K562 (cell line): Measurements from ENCODE around the gene ATP8B4. TPM values are rescaled to one million over a fixed set of nuclear protein-coding genes. Genes with fewer than 3 reads are reported as not detected.

Source experiments
- ATAC-seq: fragments of 200-7000 bp; cut with Tn5 transposase; 3 replicates; pipeline ENCODE4 v1.9.1; 2020; ENCODE audit warnings: moderate library complexity
- BruUV-seq: library from RNA; stranded (reverse); fragments of 400-500 nt; replicated peaks from 2 replicates; lab custom pipeline; 2021; lab: Mats Ljungman, UMichigan
- CTCF ChIA-PET: fragments of 300-600 bp; formaldehyde crosslinking; extraction: SDS; loops from one replicate; lab custom pipeline; 2021; ENCODE audit warnings: low intra/inter-chr PET ratio; lab: Yijun Ruan, JAX
- POLR2A ChIA-PET: fragments of 300-600, 350-650 bp; sonication (Branson Sonifier 250); formaldehyde crosslinking; extraction: SDS; loops from one replicate; lab custom pipeline; 2021; ENCODE audit warnings: antibody characterized with exemption, inconsistent platforms; lab: Yijun Ruan, JAX
- DNase-seq, 4 experiments: peaks; one replicate each; pipeline versions ENCODE4 v3.0.0 to v3.0.0-alpha.2; 2011 to 2018; ENCODE audit warnings: low spot score in 3 of 4, mixed read lengths in 3 of 4; ENCODE audit errors: extremely low read depth in 1 of 4
- FAIRE-seq: peaks from 2 replicates; lab custom pipeline; 2011; peaks lifted over from hg19 to GRCh38; lab: Jason Lieb, UNC
- H2AFZ ChIP-seq: 2 replicates; pipeline ENCODE4 v1.6.0; 2011; ENCODE audit warnings: low read depth, low read length, control low read depth, inconsistent platforms
- H3K27ac ChIP-seq: fragments of 200-600 bp; 3 replicates; pipeline ENCODE4 v1.8.0; 2011; ENCODE audit warnings: low read depth, mild to moderate bottlenecking, control low read depth, inconsistent platforms, low read length, moderate library complexity, mixed read lengths; ENCODE audit errors: extremely low read depth
- H3K27me3 ChIP-seq, 2 experiments: fragments of 300-600 bp in 1 of 2; 2 replicates in 1 of 2; 3 replicates in 1 of 2; pipeline versions ENCODE4 v1.6.0 to v1.8.0; 2011; ENCODE audit warnings: inconsistent platforms in 2 of 2, low read length in 2 of 2, mild to moderate bottlenecking in 1 of 2, mixed read lengths in 1 of 2, moderate library complexity in 1 of 2; ENCODE audit not compliant: control insufficient read depth in 2 of 2, insufficient read depth in 2 of 2
- H3K36me3 ChIP-seq: fragments of 300-600 bp; 3 replicates; pipeline ENCODE4 v1.8.0; 2011; ENCODE audit warnings: mild to moderate bottlenecking, low read length, inconsistent platforms; ENCODE audit not compliant: control insufficient read depth, insufficient read depth
- H3K4me1 ChIP-seq, 2 experiments: fragments of 200-600 bp in 1 of 2; replicated peaks in 1 of 2; 2 replicates in 1 of 2; 3 replicates in 1 of 2; pipeline versions ENCODE4 v1.5.1 to v1.8.0; 2011; ENCODE audit warnings: inconsistent platforms in 2 of 2, low read length in 2 of 2, mild to moderate bottlenecking in 1 of 2, mixed read lengths in 1 of 2, moderate library complexity in 1 of 2; ENCODE audit not compliant: control insufficient read depth in 2 of 2, insufficient read depth in 2 of 2
- H3K4me2 ChIP-seq: 2 replicates; pipeline ENCODE4 v1.6.1; 2011; ENCODE audit warnings: low read length, control low read depth, inconsistent platforms, mixed read lengths; ENCODE audit not compliant: insufficient read depth
- H3K4me3 ChIP-seq: fragments of 200-600 bp; sonication (generic), shearing (Covaris generic); 2 replicates; pipeline ENCODE4 v1.5.1; 2016; ENCODE audit warnings: control low read depth, inconsistent platforms
- H3K79me2 ChIP-seq: fragments of 200-600 bp; 3 replicates; pipeline ENCODE4 v1.8.0; 2011; ENCODE audit warnings: low read length, inconsistent platforms; ENCODE audit not compliant: control insufficient read depth, insufficient read depth
- H3K9ac ChIP-seq, 2 experiments: 2 replicates each; pipeline versions ENCODE4 v1.6.0 to v1.6.1; 2011; ENCODE audit warnings: low read depth in 2 of 2, low read length in 2 of 2, control low read depth in 1 of 2, inconsistent platforms in 1 of 2, mild to moderate bottlenecking in 1 of 2, mixed read lengths in 1 of 2; ENCODE audit not compliant: insufficient read depth in 1 of 2
- H3K9me1 ChIP-seq: one replicate; pipeline ENCODE4 v1.6.0; 2011; ENCODE audit warnings: inconsistent platforms, mild to moderate bottlenecking, low read length, moderate library complexity; ENCODE audit not compliant: control insufficient read depth, insufficient read depth
- H3K9me3 ChIP-seq: replicated peaks from 2 replicates; pipeline ENCODE4 v1.5.1; 2011; ENCODE audit warnings: low read depth, low read length, inconsistent platforms; ENCODE audit not compliant: control insufficient read depth, insufficient read depth
- H4K20me1 ChIP-seq: replicated peaks from 2 replicates; pipeline ENCODE4 v1.6.1; 2011; ENCODE audit warnings: low read length, inconsistent platforms, mixed read lengths; ENCODE audit not compliant: control insufficient read depth, insufficient read depth
- ARID2 ChIP-seq: fragments of 450-650 bp; IDR thresholded peaks from 2 replicates; pipeline ENCODE4 v1.6.1; 2017; ENCODE audit warnings: antibody characterized with exemption, mild to moderate bottlenecking
- DDX20 ChIP-seq: fragments of 450-650 bp; IDR thresholded peaks from 2 replicates; pipeline ENCODE4 v1.6.1; 2016; ENCODE audit warnings: missing genetic modification characterization, low read depth, mild to moderate bottlenecking, missing compliant biosample characterization, moderate library complexity
- HMG20A ChIP-seq: fragments of 450-650 bp; formaldehyde crosslinking; conservative IDR thresholded peaks from 2 replicates; pipeline ENCODE4 v1.4.0; 2020; ENCODE audit warnings: mild to moderate bottlenecking, mixed read lengths
- LEF1 ChIP-seq: fragments of 450-650 bp; IDR thresholded peaks from 2 replicates; pipeline ENCODE4 v1.6.1; 2016; ENCODE audit warnings: mild to moderate bottlenecking
- MCM3 ChIP-seq: fragments of 450-650 bp; IDR thresholded peaks from 2 replicates; pipeline ENCODE4 v1.6.1; 2016
- MTA1 ChIP-seq: fragments of 450-650 bp; IDR thresholded peaks from 2 replicates; pipeline ENCODE4 v1.6.1; 2017; ENCODE audit warnings: borderline replicate concordance
- NBN ChIP-seq: fragments of 450-650 bp; IDR thresholded peaks from 2 replicates; pipeline ENCODE4 v1.6.1; 2016; ENCODE audit warnings: low read depth, mild to moderate bottlenecking
- NFE2L1 ChIP-seq: fragments of 450-650 bp; IDR thresholded peaks from 2 replicates; pipeline ENCODE4 v1.6.1; 2016; ENCODE audit warnings: missing genetic modification characterization, low read depth, mild to moderate bottlenecking, missing compliant biosample characterization, moderate library complexity, borderline replicate concordance
- ZNF431 ChIP-seq: sonication (generic); formaldehyde crosslinking; IDR thresholded peaks from 2 replicates; pipeline ENCODE4 v1.8.0; 2022; ENCODE audit warnings: mild to moderate bottlenecking, missing genetic modification reagents
- WGBS: fragments of 100-300 bp; shearing (Covaris generic); methylation state at CpG from one replicate; pipeline ENCODE4 v1.1.6; 2016; ENCODE audit warnings: low coverage, mixed read lengths; ENCODE audit not compliant: insufficient coverage; ENCODE audit errors: missing lambda C conversion rate; 5-methylcytosine and 5-hydroxymethylcytosine counted together
- in situ Hi-C: fragments of 300-500 bp; cut with MboI; formaldehyde crosslinking; loops from 4 replicates; pipeline ENCODE4 v1.15.0; 2018; ENCODE audit warnings: inconsistent platforms, mixed read lengths
- intact Hi-C: fragments of 100-400 bp; cut with micrococcal nuclease; formaldehyde crosslinking; loops from 2 replicates; pipeline ENCODE4 v1.14.2; 2022
- polyA plus RNA-seq, 8 experiments: library from polyadenylated mRNA; depleted of rRNA in 4 of 8; stranded (reverse) in 5 of 8; unstranded in 3 of 8; fragments of >200 nt; fragmentation: Nextera tagmentation in 2 of 8; fragmentation: Illumina TruSeq in 1 of 8; extraction: Ambion mirVana in 2 of 8; extraction: Trizol in 1 of 8; gene quantifications; 2 replicates each; pipeline versions ENCODE4 v1.2.1 to v1.2.3, GENCODE V29; 2011 to 2014; ENCODE audit warnings: inconsistent platforms in 1 of 8, missing spikeins in 1 of 8
- total RNA-seq, 7 experiments: library from RNA; depleted of rRNA in 6 of 7; stranded (reverse); fragments of >200 nt in 6 of 7; fragmentation: Illumina TruSeq in 2 of 7; extraction: Trizol in 2 of 7; gene quantifications; 2 replicates each; pipeline versions ENCODE4 v1.2.1 to v1.2.3, GENCODE V29; 2011 to 2021; ENCODE audit warnings: low replicate concordance in 1 of 7
- TF ChIP-seq, protein P1 (sequence below), 3 experiments: IDR thresholded peaks in 2 of 3; conservative IDR thresholded peaks in 1 of 3; 2 replicates each; pipeline ENCODE4 v1.5.1; 2011 to 2012; ENCODE audit warnings: low read length in 3 of 3, mild to moderate bottlenecking in 3 of 3, control low read depth in 2 of 3, improper control_type of control experiment in 1 of 3, inconsistent platforms in 1 of 3, low read depth in 1 of 3, mixed read lengths in 1 of 3, moderate library complexity in 1 of 3; ENCODE audit not compliant: insufficient read depth in 2 of 3

The ATP8B4 gene
- total and polyA plus RNA-seq, 9 of the 15 experiments (the other 6 are each of a cell fraction or from before 2014, with no cell fraction given), result 0.14 to 2.5 (median 0.44) TPM

DNA sequence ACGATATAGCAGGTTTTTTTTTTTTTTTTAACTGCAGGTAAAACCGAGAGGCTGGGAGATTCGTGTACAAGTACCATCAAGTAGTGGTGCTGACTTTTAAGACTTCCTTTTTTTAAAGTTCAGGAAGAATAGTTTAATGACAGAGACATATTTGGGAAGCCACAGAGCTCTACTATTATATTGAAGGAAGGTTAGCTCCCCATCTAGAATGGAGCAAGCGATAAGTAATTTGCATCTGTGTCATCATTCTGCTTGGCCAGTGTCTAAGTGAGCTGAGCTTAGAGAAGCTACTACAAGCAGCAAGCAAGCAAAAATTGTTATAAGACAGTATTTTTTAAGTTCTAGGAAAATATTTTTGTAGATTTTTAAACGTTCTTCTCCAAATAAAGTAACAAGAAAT, 203.2 kb downstream of the ATP8B4 start (continued):
- no peak for TF ChIP-seq ZNF431 (CRISPR knock-in tag)
- no peak for TF ChIP-seq MCM3
- no peak for TF ChIP-seq MTA1
- TF ChIP-seq ARID2, result no peak
- no peak for TF ChIP-seq NBN

DNA sequence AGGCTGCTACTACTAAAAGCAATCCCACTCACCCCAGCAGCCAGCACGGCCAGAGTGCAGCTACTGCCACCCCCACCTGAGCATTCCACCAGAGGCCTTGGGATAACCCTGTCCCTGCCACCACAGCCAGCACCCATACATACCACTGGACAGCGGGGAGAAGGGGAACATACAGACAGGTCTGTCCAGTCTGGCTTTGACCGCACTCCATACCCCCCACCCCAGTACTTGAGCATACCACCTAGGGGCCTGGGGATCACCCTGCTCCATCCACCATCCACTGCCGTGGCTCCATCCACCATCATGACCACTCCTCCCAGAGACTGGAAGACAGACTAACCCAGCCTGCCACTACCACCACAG, 210.1 kb downstream of the ATP8B4 start:
- ChIA-PET CTCF (no interaction called here), POLR2A (no interaction called here)
- no peak for DNase-seq
- in situ Hi-C loops, result no loop called here
- BruUV-seq, result no TSS peak
- Histone ChIP-seq H3K27ac (no peak overlapping the region), H2AFZ (no peak overlapping the region), H3K4me1 (no peaks in the 10 kb centered on the region), H4K20me1 (no peaks in the 10 kb centered on the region), H3K27me3 (no peaks in the 10 kb centered on the region), H3K36me3 (no peaks in the 10 kb centered on the region), H3K9ac (no peak overlapping the region), H3K79me2 (no peaks in the 10 kb centered on the region), H3K4me2 (no peak overlapping the region), H3K4me3 (no peak overlapping the region), H3K9me3 (no peaks in the 10 kb centered on the region), H3K9me1 (no peaks in the 10 kb centered on the region)
- intact Hi-C loops, result loop anchor here (10.0 kb wide), 1 partner anchor 674 kb away; no protein-coding TSS in a partner anchor
- TF ChIP-seq NFE2L1 (tag) (no peak), DDX20 (tag) (no peak), LEF1 (no peak), HMG20A (CRISPR knock-in tag) (no peak)
- TF ChIP-seq, protein P1, sequence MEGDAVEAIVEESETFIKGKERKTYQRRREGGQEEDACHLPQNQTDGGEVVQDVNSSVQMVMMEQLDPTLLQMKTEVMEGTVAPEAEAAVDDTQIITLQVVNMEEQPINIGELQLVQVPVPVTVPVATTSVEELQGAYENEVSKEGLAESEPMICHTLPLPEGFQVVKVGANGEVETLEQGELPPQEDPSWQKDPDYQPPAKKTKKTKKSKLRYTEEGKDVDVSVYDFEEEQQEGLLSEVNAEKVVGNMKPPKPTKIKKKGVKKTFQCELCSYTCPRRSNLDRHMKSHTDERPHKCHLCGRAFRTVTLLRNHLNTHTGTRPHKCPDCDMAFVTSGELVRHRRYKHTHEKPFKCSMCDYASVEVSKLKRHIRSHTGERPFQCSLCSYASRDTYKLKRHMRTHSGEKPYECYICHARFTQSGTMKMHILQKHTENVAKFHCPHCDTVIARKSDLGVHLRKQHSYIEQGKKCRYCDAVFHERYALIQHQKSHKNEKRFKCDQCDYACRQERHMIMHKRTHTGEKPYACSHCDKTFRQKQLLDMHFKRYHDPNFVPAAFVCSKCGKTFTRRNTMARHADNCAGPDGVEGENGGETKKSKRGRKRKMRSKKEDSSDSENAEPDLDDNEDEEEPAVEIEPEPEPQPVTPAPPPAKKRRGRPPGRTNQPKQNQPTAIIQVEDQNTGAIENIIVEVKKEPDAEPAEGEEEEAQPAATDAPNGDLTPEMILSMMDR (IDR thresholded peaks at IDR 0.05 in 2 of 3, conservative IDR thresholded peaks at IDR 0.05 in 1 of 3; ENCODE audit: insufficient read depth in 2 of 3, low read depth in 1 of 3, low read length in 3 of 3), result no peak
- ATAC-seq, result no peak
- no peak for FAIRE-seq
- 5% methylated on average over 3 of the region's 4 CpGs for WGBS
